ENCODE data around the gene TERB2.
"Not testable (repeated sequence)": the region's sequence is repeated elsewhere in the genome, so short reads cannot be mapped to it uniquely, and the experiment has no call there.

The TERB2 gene

GRCh38 chr15:45003731-45004410 lies 47.4 kb downstream of the TERB2 start:
- DNase-seq (ENCODE audit: low read depth): not testable (repeated sequence)

DNA sequence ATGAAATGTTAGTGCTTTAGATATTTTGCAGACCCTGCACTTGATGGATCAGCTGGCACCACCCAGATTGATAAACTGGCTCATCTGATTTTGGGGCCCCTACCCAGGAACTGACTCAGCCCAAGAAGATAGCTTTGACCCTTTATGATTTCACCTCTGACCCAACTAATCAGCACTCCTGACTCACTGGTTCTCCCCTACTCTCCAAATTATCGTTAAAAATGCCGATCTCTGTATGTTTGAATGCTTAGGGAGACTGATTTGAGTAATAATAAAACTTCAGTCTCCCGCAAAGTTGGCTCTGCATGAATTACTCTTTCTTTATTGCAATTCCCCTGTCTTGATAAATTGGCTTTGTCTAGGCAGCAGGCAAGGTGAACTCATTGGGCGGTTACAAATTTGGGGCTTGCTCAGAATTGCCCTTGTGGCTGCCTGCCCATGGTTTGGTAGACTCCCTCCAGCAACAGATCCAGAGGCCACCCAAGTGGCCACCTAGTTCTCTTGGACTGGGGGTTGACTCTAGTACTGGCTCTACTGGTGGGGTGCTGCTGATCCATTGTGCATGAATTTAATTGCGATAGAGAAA lies 48.2 kb downstream of the TERB2 start:
- not testable (repeated sequence) for DNase-seq (ENCODE audit: low read depth)

DNA sequence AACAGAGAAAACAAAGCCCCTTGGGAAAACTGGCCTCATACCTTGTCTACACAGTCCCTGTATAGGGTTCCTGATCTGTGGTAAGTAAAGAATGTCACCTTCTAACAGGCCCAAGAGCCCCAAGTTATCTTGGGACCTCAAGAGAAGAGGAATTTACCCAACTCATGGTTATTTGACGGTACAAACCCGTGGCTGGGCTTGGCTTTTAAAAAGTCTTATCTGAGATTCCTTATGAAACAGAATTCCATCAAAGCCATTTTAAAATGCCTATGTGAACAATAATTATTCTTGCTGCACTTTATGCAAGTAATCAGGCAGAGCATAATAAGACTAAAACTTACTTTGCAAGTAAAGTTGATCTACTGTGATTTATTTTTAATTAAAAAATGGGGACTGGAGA lies 52.6 kb downstream of the TERB2 start:
- DNase-seq (ENCODE audit: low read depth): no peak

- DNase-seq (ENCODE audit: low read depth): not testable (repeated sequence)
Measured at GRCh38 chr15:45015114-45015513, 58.6 kb downstream of the TERB2 start.

DNA sequence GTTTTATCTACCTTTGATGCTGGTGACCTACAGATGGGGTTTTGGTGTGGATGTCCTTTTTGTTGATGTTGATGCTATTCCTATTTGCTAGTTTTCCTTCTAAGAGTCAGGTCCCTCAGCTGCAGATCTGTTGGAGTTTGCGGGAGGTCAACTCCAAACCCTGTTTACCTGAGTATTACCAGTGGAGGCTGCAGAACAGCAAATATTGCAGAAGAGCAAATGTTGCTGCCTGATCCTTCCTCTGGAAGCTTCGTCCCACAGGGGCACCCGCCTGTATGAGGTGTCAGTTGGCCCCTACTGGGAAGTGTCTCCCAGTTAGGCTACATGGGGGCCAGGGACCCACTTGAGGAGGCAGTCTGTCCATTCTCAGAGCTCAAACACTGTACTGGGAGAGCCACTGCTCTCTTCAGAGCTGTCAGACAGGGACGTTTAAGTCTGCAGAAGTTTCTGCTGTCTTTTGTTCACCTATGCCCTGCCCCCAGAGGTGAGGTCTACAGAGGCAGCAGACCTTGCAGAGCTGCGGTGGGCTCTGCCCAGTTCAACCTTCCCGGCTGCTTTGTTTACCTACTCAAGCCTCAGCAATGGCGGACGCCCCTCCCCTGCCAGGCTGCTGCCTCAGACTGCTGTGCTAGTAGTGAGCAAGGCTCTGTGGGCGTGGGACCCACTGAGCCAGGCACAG lies 63.9 kb downstream of the TERB2 start:
- DNase-seq (ENCODE audit: low read depth): not testable (repeated sequence)

- DNase-seq (ENCODE audit: low read depth): not testable (repeated sequence)
Measured at GRCh38 chr15:45020901-45021259, 64.4 kb downstream of the TERB2 start.

GRCh38 chr15:45021348-45021747 lies 64.9 kb downstream of the TERB2 start:
- DNase-seq (ENCODE audit: low read depth): no peak

GRCh38 chr15:45022871-45023658 lies 66.6 kb downstream of the TERB2 start, which contains the start of gene SORD:
Gene SORD, plus strand, starts transcription at chr15:45023195. Its CDS starts 89 bp downstream, at chr15:45023284.
- peak; percentile 27 for DNase-seq (ENCODE audit: low read depth)

GRCh38 chr15:45023659-45024225 lies 67.3 kb downstream of the TERB2 start:
- no peak for DNase-seq (ENCODE audit: low read depth)

DNA sequence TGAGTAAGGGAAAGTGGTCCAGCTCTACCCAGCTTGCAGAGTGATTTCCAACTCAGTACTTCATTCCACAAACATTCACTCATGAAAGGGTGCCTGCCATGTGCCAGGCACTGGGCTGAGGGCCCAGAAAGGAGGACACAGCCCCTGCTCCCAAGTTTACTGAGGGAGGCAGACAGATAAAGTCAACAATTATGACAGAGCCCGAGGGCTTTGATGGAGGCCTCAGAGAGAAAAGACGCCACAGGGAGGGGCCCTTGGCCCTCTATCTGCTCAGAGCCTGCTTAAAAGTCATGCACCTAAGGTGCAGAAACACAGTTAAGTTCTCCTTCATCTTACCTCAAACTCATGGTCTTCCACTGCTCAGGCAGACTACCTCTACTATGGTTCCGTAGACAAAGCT lies 68.2 kb downstream of the TERB2 start:
- DNase-seq (ENCODE audit: low read depth): not testable (repeated sequence)

DNA sequence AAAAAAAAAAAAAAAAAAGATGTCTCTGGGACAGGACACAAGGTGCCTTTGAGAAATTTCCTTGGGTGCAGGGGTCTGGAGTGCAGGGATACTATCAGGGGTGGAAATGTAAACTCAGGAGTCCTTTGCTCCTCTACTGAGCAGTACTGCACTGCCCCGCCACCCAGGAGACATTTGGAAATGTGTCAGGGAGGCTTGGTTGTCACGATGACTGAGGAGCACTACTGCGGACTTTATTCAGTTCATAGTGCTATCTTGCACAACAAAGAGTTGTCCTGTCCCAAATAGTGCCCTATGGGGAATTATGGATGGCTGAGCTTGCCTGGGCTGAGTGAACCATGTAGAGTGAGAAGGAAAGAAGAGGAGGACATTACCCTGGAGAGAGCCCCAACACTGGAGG lies 69.1 kb downstream of the TERB2 start:
- not testable (repeated sequence) for DNase-seq (ENCODE audit: low read depth)

DNA sequence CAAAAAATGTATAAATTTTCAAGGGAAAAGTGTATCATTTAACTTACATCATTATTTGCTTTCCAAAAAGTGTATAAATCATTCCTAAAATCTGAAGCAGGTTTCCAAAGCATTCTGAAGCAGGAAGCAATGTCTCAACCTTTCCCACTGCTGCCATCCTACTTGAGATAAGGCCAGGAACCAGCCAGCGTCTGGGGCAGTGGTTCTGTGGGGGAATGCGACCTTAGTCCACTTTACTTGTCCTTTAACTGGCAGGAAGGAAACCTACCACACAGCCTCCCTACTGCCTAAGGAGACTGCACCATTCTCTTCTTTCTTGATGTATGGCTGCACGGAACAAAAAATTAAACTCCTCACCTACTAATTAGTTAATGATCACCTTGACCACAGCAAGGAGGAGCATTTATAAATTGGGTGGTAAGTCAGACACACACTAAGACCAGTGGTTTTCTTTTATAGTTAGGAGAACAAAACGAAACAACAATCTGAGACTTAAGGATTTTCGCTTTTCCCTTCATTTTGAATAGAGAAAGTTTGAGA lies 70.2 kb downstream of the TERB2 start:
- no peak for DNase-seq (ENCODE audit: low read depth)

- DNase-seq (ENCODE audit: low read depth): no peak
Measured at GRCh38 chr15:45027220-45027619, 70.7 kb downstream of the TERB2 start.
